GM19240 (cell line): Measurements from ENCODE around the gene NUP153.
"Not testable (repeated sequence)": the region's sequence is repeated elsewhere in the genome, so short reads cannot be mapped to it uniquely, and the experiment has no call there.

Experiments
- DNase-seq: peaks from one replicate; pipeline ENCODE4 v3.0.0; 2011; ENCODE audit warnings: low spot score; ENCODE audit not compliant: insufficient read length

Gene NUP153

DNA sequence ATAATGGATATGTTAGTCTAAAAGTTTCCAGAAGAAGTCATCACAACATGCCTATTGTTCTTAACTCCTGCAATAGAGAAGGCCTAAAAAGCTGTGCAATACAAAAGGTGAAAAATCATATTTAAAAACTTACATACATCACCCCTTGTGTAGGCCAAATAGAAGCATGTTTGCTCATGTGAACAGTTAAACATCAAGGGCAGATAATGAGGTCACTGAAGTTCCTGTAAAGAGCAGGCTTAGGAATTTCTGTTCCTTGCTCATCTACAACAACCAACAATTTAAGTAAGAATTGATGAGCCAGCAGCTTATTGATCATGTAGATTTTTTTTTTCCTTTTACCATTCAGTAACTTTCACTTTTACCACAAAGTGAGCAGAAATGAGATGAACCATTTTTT is 7.5 kb upstream of the NUP153 start:
- DNase-seq = no peak

GRCh38 chr6:17712576-17712975 is 5.9 kb upstream of the NUP153 start:
- no peak for DNase-seq

GRCh38 chr6:17710331-17710730 is 3.6 kb upstream of the NUP153 start:
- DNase-seq = no peak

DNA sequence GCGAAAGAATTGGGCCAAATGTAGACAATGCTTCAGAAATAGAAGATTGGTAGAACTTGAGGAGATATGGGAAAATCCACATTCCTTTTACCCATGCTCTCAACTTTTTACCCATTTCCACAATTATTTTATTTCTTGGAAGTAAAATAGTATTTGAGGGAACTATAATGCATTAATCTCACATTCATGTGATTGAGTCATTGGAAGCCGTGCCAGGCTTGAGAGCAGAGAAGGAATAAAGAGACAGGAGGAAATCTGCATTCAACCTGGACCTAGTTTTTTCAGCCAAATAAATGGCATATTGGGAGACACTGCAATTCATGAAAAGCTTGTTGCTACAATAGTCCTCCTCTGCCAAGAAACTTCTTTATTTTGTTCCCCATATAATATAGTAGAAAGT is 2.8 kb upstream of the NUP153 start:
- no peak for DNase-seq

- not testable (repeated sequence) for DNase-seq
Measured at GRCh38 chr6:17708035-17708434, 1.3 kb upstream of the NUP153 start.

GRCh38 chr6:17707371-17707651 is 586 bp upstream of the NUP153 start:
- DNase-seq = no peak

DNA sequence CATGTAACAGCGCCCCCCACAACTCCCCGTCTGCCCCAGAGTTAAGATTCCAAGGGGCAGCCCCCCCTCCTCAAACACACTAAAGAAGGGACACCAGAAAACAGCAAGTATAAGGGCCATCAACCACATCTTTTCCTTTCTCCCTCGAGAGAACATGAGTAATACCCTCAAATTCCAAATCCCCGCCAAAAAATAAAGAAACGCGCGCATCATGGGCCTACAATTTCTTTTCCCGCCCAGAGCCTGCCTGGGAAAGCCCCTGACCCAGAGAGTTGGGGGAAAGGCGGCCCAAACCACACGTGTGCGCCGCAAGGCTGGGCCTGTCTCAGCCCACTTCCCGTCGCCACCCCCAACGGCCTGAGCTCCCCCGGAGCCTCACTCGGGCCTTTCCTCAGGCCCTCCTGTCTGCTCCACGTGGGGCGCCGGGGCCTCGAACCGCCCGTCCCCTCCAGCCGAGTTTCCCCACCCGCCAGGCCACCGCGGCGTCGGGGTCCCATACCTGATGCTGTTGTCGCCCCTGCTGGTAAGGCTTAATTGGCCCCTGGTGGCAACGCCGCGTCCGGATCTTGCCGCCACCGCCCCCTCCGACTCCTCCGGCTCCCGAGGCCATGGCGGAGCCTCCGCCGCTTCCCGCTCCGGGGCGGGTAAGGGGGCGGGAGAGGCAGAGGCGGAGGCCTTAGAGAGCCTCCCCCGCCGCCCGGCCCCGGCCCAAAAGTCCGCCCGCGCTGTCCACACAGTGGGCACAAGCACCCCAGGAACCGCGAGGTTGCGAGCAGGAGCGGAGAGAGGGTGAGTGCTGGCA is 746 bp downstream of the NUP153 start:
- peak; percentile 39 for DNase-seq

DNA sequence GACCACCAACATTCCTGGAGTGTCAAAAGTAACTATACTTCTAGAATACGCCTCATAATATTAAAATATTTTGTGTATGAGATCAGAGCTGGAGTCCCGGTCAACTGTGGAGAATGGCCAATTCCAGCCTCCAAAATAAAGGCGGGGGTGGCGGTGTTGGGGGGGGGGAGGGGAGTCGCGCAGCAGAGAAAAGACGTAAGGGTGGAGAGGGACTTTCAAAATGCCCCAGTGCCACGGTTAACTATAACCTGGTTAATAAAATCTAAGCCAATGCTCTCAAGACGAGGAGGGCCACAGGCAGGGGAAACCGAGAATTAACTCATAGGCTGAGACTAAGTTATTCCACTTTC is 1.3 kb downstream of the NUP153 start:
- no peak for DNase-seq

GRCh38 chr6:17703256-17703694 is 3.5 kb downstream of the NUP153 start:
- no peak for DNase-seq

DNA sequence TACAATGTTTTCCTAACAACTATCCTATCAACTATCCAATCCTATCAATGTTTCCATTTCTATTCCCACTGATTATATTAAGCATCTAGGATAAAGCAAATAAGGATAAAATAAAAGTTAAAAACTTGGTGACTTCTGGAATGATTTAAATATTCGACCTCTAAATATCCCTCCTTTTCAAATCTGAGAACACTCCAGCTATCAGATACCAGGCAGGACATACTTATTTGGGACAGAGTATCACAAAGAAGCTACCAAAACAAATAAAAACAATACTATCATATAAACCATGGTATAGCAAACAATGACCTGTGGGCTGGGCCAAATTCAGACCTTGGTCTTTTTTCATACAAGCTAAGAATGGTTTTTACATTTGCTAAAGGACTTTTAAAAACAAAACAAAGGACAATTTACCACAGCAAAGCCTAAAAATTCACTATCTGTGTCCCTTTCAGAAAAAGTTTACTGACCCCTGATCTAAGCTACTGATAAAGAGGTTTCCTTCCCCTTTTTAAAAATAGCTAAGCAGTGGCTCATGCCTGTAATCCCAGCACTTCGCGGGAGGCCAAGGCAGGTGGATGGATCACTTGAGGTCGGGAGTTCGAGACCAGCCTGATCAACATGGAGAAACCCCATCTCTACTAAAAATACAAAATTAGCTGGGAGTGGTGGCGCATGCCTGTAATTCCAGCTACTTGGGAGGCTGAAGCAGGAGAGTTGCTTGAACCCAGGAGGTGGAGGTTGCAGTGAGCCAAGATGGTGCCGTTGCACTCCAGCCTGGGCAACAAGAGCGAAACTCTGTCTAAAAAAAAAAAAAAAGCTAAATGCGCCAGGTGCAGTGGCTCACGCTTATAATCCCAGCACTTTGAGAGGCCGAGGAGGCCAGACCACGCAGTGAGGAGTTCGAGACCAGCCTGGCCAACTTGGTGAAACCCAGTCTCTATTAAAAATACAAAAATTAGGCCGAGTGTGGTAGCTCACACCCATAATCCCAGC is 6.0 kb downstream of the NUP153 start:
- DNase-seq = no peak

GRCh38 chr6:17691925-17692538 is 14.7 kb downstream of the NUP153 start:
- DNase-seq = no peak

- no peak for DNase-seq
Measured at GRCh38 chr6:17688481-17688880, 18.2 kb downstream of the NUP153 start.

GRCh38 chr6:17687136-17687535 is 19.6 kb downstream of the NUP153 start:
- no peak for DNase-seq

DNA sequence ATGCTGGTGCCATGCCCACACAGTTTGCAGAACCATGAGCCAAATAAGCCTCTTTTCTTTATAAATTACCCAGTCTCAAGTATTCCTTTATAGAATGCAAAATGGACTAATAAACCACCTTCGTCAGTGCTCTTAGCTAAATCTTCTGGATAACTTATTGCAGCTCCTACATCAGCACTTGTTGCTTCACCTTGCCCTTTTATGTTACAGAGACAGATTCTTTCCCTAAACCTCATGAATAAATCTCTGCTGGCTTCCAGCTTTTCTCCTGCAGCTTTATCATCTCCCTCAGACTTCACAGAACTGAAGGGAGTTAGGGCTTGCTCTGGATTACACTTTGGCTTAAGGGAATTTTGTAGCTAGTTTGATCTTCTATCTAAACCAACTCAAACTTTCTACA is 22.6 kb downstream of the NUP153 start:
- no peak for DNase-seq

GRCh38 chr6:17683428-17683827 is 23.3 kb downstream of the NUP153 start:
- no peak for DNase-seq

- no peak for DNase-seq
Measured at GRCh38 chr6:17679726-17680125, 27.0 kb downstream of the NUP153 start.

- no peak for DNase-seq
Measured at GRCh38 chr6:17677602-17678001, 29.1 kb downstream of the NUP153 start.

DNA sequence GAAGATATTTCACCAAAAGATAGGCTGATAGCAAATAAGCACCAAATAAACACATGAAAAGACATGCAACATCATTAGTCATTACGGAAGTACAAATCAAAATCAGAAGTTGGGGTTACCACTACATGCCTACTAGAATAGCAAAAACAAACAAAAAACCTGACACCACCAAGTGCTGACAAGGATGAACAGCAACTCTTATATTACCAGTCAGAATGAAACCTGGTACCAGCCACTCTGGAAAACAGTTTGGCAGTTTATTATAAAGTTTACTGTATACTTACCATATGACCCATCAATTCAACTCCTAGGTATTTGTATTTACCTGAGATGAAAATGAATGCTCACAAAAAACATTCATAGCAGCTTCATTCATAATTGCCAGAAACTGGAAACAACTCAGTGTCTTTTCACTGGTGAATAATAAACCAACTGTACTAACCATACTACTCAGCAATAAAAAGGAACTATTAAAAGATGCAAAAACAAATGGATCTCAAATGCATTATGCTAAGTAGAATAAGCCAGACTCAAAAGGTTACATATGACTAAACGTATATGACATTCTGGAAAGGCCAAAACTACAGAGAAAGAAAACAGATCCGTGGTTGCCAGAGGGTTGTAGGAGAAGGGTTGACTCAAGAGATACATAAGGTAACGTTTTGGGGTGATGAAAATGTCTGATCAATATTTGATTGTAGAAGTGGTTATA is 33.0 kb downstream of the NUP153 start:
- no peak for DNase-seq

GRCh38 chr6:17672064-17672718 is 34.5 kb downstream of the NUP153 start:
- no peak for DNase-seq

DNA sequence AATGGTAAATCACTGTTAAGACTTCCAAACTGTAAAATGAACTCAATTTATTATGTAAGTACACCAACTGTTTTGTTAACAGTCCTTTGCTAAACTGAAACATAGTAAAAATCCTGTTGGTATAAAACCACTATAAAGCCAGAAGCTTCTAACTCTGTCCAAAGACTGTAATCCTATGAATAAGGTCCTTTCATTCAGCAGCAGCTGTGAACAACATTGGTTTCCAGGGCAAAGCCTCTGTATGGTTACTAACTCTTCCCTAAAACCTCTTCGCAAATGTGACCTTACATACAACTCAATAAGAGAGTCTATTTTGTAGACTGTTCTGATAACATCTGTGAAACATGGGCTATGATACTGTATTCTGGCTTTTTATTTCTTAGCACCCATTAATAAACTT is 40.1 kb downstream of the NUP153 start:
- DNase-seq = no peak

DNA sequence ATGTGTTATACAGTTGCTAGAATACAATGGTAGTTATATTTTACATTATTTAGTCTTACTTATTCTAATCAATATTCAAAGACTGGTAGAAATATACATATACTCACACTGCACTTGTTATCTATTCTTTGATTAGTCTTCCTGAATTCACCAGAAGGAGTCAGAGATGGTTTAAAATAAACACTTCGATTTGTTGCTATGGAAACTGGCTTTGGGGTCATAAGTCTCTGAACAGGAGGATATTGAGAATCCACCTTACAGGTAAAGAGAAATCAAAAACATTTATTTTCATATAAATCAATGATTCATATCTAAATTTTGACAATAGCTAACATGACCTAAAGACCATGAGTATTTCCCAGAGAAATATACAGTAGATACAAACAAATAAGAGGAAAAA is 41.6 kb downstream of the NUP153 start:
- DNase-seq = no peak
